PC-3 (cell line): ENCODE data around the gene METTL5. TPM values are rescaled to one million over a fixed set of nuclear protein-coding genes. Genes with fewer than 3 reads are reported as not detected.
"Not testable (repeated sequence)": the region's sequence is repeated elsewhere in the genome, so short reads cannot be mapped to it uniquely, and the experiment has no call there.

Experiments
- ATAC-seq: fragments of 200-7000 bp; cut with Tn5 transposase; 2 replicates; pipeline ENCODE4 v1.9.1; 2020; ENCODE audit warnings: mild to moderate bottlenecking, moderate library complexity
- BruUV-seq: library from RNA; stranded (reverse); fragments of 400-500 nt; replicated peaks from 2 replicates; lab custom pipeline; 2021; lab: Mats Ljungman, UMichigan
- CTCF ChIA-PET: fragments of 300-600 bp; sonication (Branson Sonifier 250); formaldehyde crosslinking; loops from one replicate; lab custom pipeline; 2022; ENCODE audit warnings: antibody characterized with exemption; lab: Charles Lee
- POLR2A ChIA-PET: fragments of 300-600 bp; sonication (Branson Sonifier 250); formaldehyde crosslinking; loops from one replicate; lab custom pipeline; 2022; ENCODE audit warnings: antibody characterized with exemption; ENCODE audit not compliant: unreplicated experiment; lab: Charles Lee
- DNase-seq: peaks from one replicate; pipeline ENCODE4 v3.0.0-alpha.2; 2015
- H2AFZ ChIP-seq: fragments of 300-600 bp; sonication (generic); 2 replicates; pipeline ENCODE4 v1.6.0; 2016; ENCODE audit warnings: antibody characterized with exemption, low read length
- H3F3A ChIP-seq: fragments of 300-600 bp; sonication (generic); one replicate; pipeline ENCODE4 v1.6.0; 2017; ENCODE audit warnings: antibody characterized with exemption, low read length, control low read depth, mild to moderate bottlenecking; ENCODE audit not compliant: unreplicated experiment
- H3K27ac ChIP-seq: fragments of 300-600 bp; sonication (generic); 2 replicates; pipeline ENCODE4 v1.5.1; 2016; ENCODE audit warnings: mild to moderate bottlenecking, low read length
- H3K27me3 ChIP-seq: fragments of 300-600 bp; sonication (generic); 2 replicates; pipeline ENCODE4 v1.6.1; 2016; ENCODE audit warnings: low read length, mixed read lengths
- H3K36me3 ChIP-seq: fragments of 300-600 bp; sonication (generic); 2 replicates; pipeline ENCODE4 v1.6.1; 2016; ENCODE audit warnings: low read depth, mixed run types, low read length, mixed read lengths
- H3K4me1 ChIP-seq: fragments of 300-600 bp; sonication (generic); 2 replicates; pipeline ENCODE4 v1.5.1; 2016; ENCODE audit warnings: low read length; ENCODE audit not compliant: insufficient read depth
- H3K4me2 ChIP-seq: fragments of 300-600 bp; sonication (generic); 2 replicates; pipeline ENCODE4 v1.6.0; 2016; ENCODE audit warnings: low read length
- H3K4me3 ChIP-seq: fragments of 300-600 bp; sonication (generic); 2 replicates; pipeline ENCODE4 v1.5.1; 2016; ENCODE audit warnings: mild to moderate bottlenecking, low read length, mixed read lengths
- H3K79me2 ChIP-seq: fragments of 300-600 bp; sonication (generic); 2 replicates; pipeline ENCODE4 v1.6.1; 2017; ENCODE audit warnings: low read length, mixed read lengths
- H3K9ac ChIP-seq: fragments of 300-600 bp; sonication (generic); 2 replicates; pipeline ENCODE4 v1.6.0; 2016; ENCODE audit warnings: mild to moderate bottlenecking, low read length
- H3K9me2 ChIP-seq: fragments of 300-600 bp; sonication (generic); replicated peaks from 2 replicates; pipeline ENCODE4 v1.6.1; 2016; ENCODE audit warnings: mixed run types, low read length, mixed read lengths
- H3K9me3 ChIP-seq: fragments of 300-600 bp; sonication (generic); 2 replicates; pipeline ENCODE4 v1.6.1; 2016; ENCODE audit warnings: low read length, mixed read lengths
- H4K20me1 ChIP-seq: fragments of 300-600 bp; sonication (generic); 2 replicates; pipeline ENCODE4 v1.6.1; 2016; ENCODE audit warnings: low read length, mixed read lengths
- EZH2 ChIP-seq: fragments of 300-600 bp; sonication (generic); IDR thresholded peaks from one replicate; pipeline ENCODE4 v1.6.1; 2017; ENCODE audit warnings: antibody characterized with exemption, mild to moderate bottlenecking, low read length; ENCODE audit not compliant: unreplicated experiment
- EZH2phosphoT487 ChIP-seq: fragments of 300-600 bp; sonication (generic); IDR thresholded peaks from 2 replicates; pipeline ENCODE4 v1.6.1; 2018; ENCODE audit warnings: mild to moderate bottlenecking, antibody characterized with exemption, low read length, borderline replicate concordance
- intact Hi-C: fragments of 100-400 bp; cut with micrococcal nuclease; formaldehyde crosslinking; loops from 2 replicates; pipeline ENCODE4 v1.9.0; 2023
- total RNA-seq: library from RNA; depleted of rRNA; stranded (reverse); fragments of >200 nt; gene quantifications from 2 replicates; pipeline ENCODE4 v1.2.3, GENCODE V29; 2014
- TF ChIP-seq, protein P1 (sequence below): fragments of 300-600 bp; sonication (generic); conservative IDR thresholded peaks from 2 replicates; pipeline ENCODE4 v1.5.1; 2017; ENCODE audit warnings: antibody characterized with exemption, low read depth, mild to moderate bottlenecking, low read length

Gene METTL5
- total RNA-seq, 1 experiment from 2014 or later, result 61.1 TPM

GRCh38 chr2:169859423-169859822 lies 34.7 kb upstream of the METTL5 start:
- Histone ChIP-seq H2AFZ (no peak overlapping the region), H3K27ac (no peak overlapping the region), H3K4me1 (no peaks in the 10 kb centered on the region), H3K4me2 (no peak overlapping the region), H3K27me3 (no peaks in the 10 kb centered on the region), H3K9me3 (no peaks in the 10 kb centered on the region), H3K9ac (no peak overlapping the region), H3K79me2 (peaks cover 70% of the 10 kb centered on the region), H3K4me3 (no peak overlapping the region), H4K20me1 (no peaks in the 10 kb centered on the region), H3K9me2 (no peaks in the 10 kb centered on the region), H3K36me3 (no peaks in the 10 kb centered on the region), H3F3A (no peaks in the 10 kb centered on the region)
- BruUV-seq, result no TSS peak
- ATAC-seq, result no peak
- POLR2A ChIA-PET, result no interaction called here
- DNase-seq, result no peak
- TF ChIP-seq, protein P1, sequence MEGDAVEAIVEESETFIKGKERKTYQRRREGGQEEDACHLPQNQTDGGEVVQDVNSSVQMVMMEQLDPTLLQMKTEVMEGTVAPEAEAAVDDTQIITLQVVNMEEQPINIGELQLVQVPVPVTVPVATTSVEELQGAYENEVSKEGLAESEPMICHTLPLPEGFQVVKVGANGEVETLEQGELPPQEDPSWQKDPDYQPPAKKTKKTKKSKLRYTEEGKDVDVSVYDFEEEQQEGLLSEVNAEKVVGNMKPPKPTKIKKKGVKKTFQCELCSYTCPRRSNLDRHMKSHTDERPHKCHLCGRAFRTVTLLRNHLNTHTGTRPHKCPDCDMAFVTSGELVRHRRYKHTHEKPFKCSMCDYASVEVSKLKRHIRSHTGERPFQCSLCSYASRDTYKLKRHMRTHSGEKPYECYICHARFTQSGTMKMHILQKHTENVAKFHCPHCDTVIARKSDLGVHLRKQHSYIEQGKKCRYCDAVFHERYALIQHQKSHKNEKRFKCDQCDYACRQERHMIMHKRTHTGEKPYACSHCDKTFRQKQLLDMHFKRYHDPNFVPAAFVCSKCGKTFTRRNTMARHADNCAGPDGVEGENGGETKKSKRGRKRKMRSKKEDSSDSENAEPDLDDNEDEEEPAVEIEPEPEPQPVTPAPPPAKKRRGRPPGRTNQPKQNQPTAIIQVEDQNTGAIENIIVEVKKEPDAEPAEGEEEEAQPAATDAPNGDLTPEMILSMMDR, result no peak
- TF ChIP-seq EZH2, result no peak
- no peak for TF ChIP-seq EZH2phosphoT487
- CTCF ChIA-PET, result no interaction called here
- intact Hi-C loops, result no loop called here

DNA sequence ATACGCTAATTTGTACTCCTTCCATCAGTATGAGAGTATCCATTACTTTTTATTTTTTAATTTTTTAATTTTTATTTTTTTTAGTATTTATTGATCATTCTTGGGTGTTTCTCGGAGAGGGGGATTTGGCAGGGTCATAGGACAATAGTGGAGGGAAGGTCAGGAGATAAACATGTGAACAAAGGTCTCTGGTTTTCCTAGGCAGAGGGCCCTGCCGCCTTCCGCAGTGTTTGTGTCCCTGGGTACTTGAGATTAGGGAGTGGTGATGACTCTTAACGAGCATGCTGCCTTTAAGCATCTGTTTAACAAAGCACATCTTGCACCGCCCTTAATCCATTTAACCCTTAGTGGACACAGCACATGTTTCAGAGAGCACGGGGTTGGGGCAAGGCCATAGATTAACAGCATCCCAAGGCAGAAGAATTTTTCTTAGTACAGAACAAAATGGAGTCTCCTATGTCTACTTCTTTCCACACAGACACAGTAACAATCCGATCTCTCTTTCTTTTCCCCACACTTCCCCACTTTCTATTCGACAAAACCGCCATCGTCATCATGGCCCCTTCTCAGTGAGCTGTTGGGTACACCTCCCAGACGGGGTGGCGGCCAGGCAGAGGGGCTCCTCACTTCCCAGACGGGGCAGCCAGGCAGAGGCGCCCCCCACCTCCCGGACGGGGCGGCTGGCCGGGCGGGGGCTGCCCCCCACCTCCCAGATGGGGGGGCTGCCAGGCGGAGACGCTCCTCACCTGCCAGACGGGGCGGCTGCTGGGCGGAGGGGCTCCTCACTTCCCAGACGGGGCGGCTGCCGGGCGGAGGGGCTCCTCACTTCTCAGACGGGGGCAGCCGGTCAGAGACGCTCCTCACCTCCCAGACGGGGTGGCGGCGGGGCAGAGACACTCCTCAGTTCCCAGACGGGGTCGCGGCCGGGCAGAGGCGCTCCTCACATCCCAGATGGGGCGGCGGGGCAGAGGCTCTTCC lies 30.9 kb upstream of the METTL5 start:
- ATAC-seq, BruUV-seq, H3K9ac ChIP-seq, H3K4me2 ChIP-seq, H3K9me2 ChIP-seq, H3K36me3 ChIP-seq, H3K4me3 ChIP-seq, H3K27ac ChIP-seq, H3K27me3 ChIP-seq, H4K20me1 ChIP-seq, CTCF ChIA-PET, H3K4me1 ChIP-seq, H2AFZ ChIP-seq, H3F3A ChIP-seq, DNase-seq, POLR2A ChIA-PET, H3K9me3 ChIP-seq, intact Hi-C loops: not testable (repeated sequence)
- peaks cover 65% of the 10 kb centered on the region for H3K79me2 ChIP-seq

- no peak for DNase-seq
- Histone ChIP-seq H3K4me1 (no peaks in the 10 kb centered on the region), H3K36me3 (peaks cover 4% of the 10 kb centered on the region; the same call in 1 of the 2 replicates), H3K9me3 (no peaks in the 10 kb centered on the region), H3K79me2 (peaks cover 66% of the 10 kb centered on the region), H3K27ac (no peak overlapping the region), H3K9ac (no peak overlapping the region), H3K4me2 (no peak overlapping the region), H3F3A (no peaks in the 10 kb centered on the region), H3K27me3 (no peaks in the 10 kb centered on the region), H3K9me2 (no peaks in the 10 kb centered on the region), H4K20me1 (no peaks in the 10 kb centered on the region), H3K4me3 (no peak overlapping the region), H2AFZ (no peak overlapping the region)
- BruUV-seq, result no TSS peak
- intact Hi-C loops, result no loop called here
- ChIA-PET CTCF (interaction anchor here (0.5 kb wide), 1 partner anchor 15 kb away, joined by 3 read pairs; no protein-coding TSS in a partner anchor), POLR2A (interaction anchor here (0.6 to 0.9 kb wide), 2 partner anchors 24 to 385 kb away, joined by 3 to 4 read pairs; no protein-coding TSS in a partner anchor)
- ATAC-seq, result no peak
- TF ChIP-seq EZH2, result no peak
These were observed 28.4 kb upstream of the METTL5 start for GRCh38 chr2:169853041-169853668.
